NCI-H128 (cell line): ENCODE measurements around the gene TAMM41.
"Not testable (repeated sequence)": the region's sequence is repeated elsewhere in the genome, so short reads cannot be mapped to it uniquely, and the experiment has no call there.

ENCODE experiments used
- DNase-seq: peaks from one replicate; lab custom pipeline; 2025; ENCODE audit not compliant: unreplicated experiment; lab: John Stamatoyannopoulos, UW

The TAMM41 gene

GRCh38 chr3:11769704-11770476, 76.8 kb downstream of the TAMM41 start:
- no peak for DNase-seq

GRCh38 chr3:11768604-11769003, 78.1 kb downstream of the TAMM41 start:
- DNase-seq = no peak

- no peak for DNase-seq
Observed at GRCh38 chr3:11764931-11765363, 81.7 kb downstream of the TAMM41 start.

- no peak for DNase-seq
Observed at GRCh38 chr3:11759996-11760395, 86.7 kb downstream of the TAMM41 start.

- DNase-seq = no peak
Observed at GRCh38 chr3:11757929-11758328, 88.8 kb downstream of the TAMM41 start.

GRCh38 chr3:11757441-11757875, 89.2 kb downstream of the TAMM41 start:
- DNase-seq = no peak

GRCh38 chr3:11755276-11755675, 91.4 kb downstream of the TAMM41 start:
- DNase-seq = no peak

GRCh38 chr3:11752254-11752653, 94.4 kb downstream of the TAMM41 start:
- not testable (repeated sequence) for DNase-seq

GRCh38 chr3:11748306-11748705, 98.4 kb downstream of the TAMM41 start:
- not testable (repeated sequence) for DNase-seq
